ENCODE results near the gene SREK1IP1. TPM values are rescaled to one million over a fixed set of nuclear protein-coding genes. Genes with fewer than 3 reads are reported as not detected.

The SREK1IP1 gene
- total RNA-seq, 1 experiment from 2014 or later, result 40.1 TPM

- TF ChIP-seq, protein P1, sequence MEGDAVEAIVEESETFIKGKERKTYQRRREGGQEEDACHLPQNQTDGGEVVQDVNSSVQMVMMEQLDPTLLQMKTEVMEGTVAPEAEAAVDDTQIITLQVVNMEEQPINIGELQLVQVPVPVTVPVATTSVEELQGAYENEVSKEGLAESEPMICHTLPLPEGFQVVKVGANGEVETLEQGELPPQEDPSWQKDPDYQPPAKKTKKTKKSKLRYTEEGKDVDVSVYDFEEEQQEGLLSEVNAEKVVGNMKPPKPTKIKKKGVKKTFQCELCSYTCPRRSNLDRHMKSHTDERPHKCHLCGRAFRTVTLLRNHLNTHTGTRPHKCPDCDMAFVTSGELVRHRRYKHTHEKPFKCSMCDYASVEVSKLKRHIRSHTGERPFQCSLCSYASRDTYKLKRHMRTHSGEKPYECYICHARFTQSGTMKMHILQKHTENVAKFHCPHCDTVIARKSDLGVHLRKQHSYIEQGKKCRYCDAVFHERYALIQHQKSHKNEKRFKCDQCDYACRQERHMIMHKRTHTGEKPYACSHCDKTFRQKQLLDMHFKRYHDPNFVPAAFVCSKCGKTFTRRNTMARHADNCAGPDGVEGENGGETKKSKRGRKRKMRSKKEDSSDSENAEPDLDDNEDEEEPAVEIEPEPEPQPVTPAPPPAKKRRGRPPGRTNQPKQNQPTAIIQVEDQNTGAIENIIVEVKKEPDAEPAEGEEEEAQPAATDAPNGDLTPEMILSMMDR (IDR thresholded peaks at IDR 0.05; ENCODE audit: unreplicated experiment), result no peak
- Mint-ChIP-seq H3K27me3 (ENCODE audit: insufficient read depth, unreplicated experiment) (no peaks in the 10 kb centered on the region), H3K9me3 (ENCODE audit: unreplicated experiment) (no peaks in the 10 kb centered on the region), H3K27ac (ENCODE audit: low read depth, unreplicated experiment) (no peak overlapping the region), H3K4me1 (ENCODE audit: insufficient read depth, unreplicated experiment) (no peaks in the 10 kb centered on the region), H3K36me3 (ENCODE audit: insufficient read depth, unreplicated experiment) (peaks cover 6% of the 10 kb centered on the region), H3K4me3 (ENCODE audit: unreplicated experiment) (no peak overlapping the region)
- no TSS peak for BruUV-seq (replicated peaks)
- ChIA-PET CTCF (interaction anchor here (0.6 to 1.0 kb wide), 2 partner anchors 11 to 134 kb away, joined by 3 read pairs; no protein-coding TSS in a partner anchor), POLR2A (no interaction called here)
- no peak for DNase-seq (ENCODE audit: unreplicated experiment)
- intact Hi-C loops (cut with micrococcal nuclease), result no loop called here
Measured at GRCh38 chr5:64796301-64796700, 27.8 kb upstream of the SREK1IP1 start.

- ChIA-PET POLR2A (no interaction called here), CTCF (no interaction called here)
- TF ChIP-seq, protein P1 (IDR thresholded peaks at IDR 0.05; ENCODE audit: unreplicated experiment), result no peak
- H3K4me1 Mint-ChIP-seq (ENCODE audit: insufficient read depth, unreplicated experiment), result peaks cover 4% of the 10 kb centered on the region
- H3K27me3 Mint-ChIP-seq (ENCODE audit: insufficient read depth, unreplicated experiment), result no peaks in the 10 kb centered on the region
- BruUV-seq (replicated peaks), result no TSS peak
- no peaks in the 10 kb centered on the region for H3K9me3 Mint-ChIP-seq (ENCODE audit: unreplicated experiment)
- no peak for DNase-seq (ENCODE audit: unreplicated experiment)
- H3K36me3 Mint-ChIP-seq (ENCODE audit: insufficient read depth, unreplicated experiment), result peaks cover 6% of the 10 kb centered on the region
- intact Hi-C loops (cut with micrococcal nuclease), result no loop called here
- no peak overlapping the region for H3K4me3 Mint-ChIP-seq (ENCODE audit: unreplicated experiment)
- H3K27ac Mint-ChIP-seq (ENCODE audit: low read depth, unreplicated experiment), result no peak overlapping the region
Measured at GRCh38 chr5:64794053-64794770, 25.7 kb upstream of the SREK1IP1 start.

DNA sequence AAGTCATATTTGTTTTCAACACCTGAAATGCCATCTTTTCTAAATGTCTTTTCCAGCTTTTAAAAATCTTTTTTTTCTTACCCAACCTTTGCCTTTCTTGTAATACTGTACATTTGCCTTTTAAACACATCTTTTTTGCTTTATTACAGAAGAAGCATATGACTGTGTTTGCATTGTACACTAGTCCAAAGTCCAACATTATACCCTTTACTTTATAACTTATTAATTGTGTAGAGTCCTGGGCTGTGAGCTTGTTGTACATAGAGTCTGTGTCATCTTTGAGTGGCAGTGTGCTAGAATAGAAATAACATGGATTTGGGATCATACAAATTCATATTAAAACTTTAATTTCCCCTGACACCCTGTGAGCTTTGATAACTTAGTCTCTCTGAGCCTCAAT lies 24.0 kb upstream of the SREK1IP1 start:
- ChIA-PET CTCF (interaction anchor here (0.9 to 1.0 kb wide), 2 partner anchors 10 to 644 kb away, joined by 3 read pairs; no protein-coding TSS in a partner anchor), POLR2A (interaction anchor here (1.0 kb wide), 1 partner anchor 25 kb away, joined by 3 read pairs; no protein-coding TSS in a partner anchor)
- intact Hi-C loops (cut with micrococcal nuclease), result no loop called here
- Mint-ChIP-seq H3K27ac (ENCODE audit: low read depth, unreplicated experiment) (no peak overlapping the region), H3K4me3 (ENCODE audit: unreplicated experiment) (no peak overlapping the region), H3K36me3 (ENCODE audit: insufficient read depth, unreplicated experiment) (peaks cover 12% of the 10 kb centered on the region), H3K9me3 (ENCODE audit: unreplicated experiment) (no peaks in the 10 kb centered on the region), H3K27me3 (ENCODE audit: insufficient read depth, unreplicated experiment) (no peaks in the 10 kb centered on the region), H3K4me1 (ENCODE audit: insufficient read depth, unreplicated experiment) (peaks cover 4% of the 10 kb centered on the region)
- TF ChIP-seq, protein P1 (IDR thresholded peaks at IDR 0.05; ENCODE audit: unreplicated experiment), result no peak
- DNase-seq (ENCODE audit: unreplicated experiment), result no peak
- BruUV-seq (replicated peaks), result no TSS peak

DNA sequence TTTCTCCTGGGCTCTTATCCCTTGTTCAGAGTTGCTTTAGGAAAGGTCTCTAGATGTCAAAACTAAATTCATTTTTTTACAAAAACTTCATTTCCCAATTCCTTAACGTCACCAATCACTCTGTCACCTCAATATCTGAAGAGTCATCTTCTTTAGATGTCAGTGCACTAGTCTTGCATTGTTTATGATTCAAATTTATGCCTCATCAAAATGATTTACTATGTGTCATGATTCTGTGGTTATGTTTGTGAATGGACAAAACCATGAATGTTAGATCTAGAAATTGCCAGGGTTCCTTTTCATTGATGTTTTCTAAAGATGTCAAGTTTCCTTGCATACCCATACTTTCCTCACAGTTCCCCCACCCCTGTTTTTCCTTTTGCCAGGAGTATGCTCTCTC lies 21.7 kb upstream of the SREK1IP1 start:
- no TSS peak for BruUV-seq (replicated peaks)
- DNase-seq (ENCODE audit: unreplicated experiment), result no peak
- TF ChIP-seq, protein P1 (IDR thresholded peaks at IDR 0.05; ENCODE audit: unreplicated experiment), result no peak
- no peaks in the 10 kb centered on the region for H3K27me3 Mint-ChIP-seq (ENCODE audit: insufficient read depth, unreplicated experiment)
- peaks cover 14% of the 10 kb centered on the region for H3K36me3 Mint-ChIP-seq (ENCODE audit: insufficient read depth, unreplicated experiment)
- H3K9me3 Mint-ChIP-seq (ENCODE audit: unreplicated experiment), result no peaks in the 10 kb centered on the region
- CTCF ChIA-PET, result interaction anchor here (1.0 kb wide), 2 partner anchors 13 to 155 kb away, joined by 3 to 6 read pairs; no protein-coding TSS in a partner anchor
- H3K4me3 Mint-ChIP-seq (ENCODE audit: unreplicated experiment), result no peak overlapping the region
- intact Hi-C loops (cut with micrococcal nuclease), result no loop called here
- peaks cover 4% of the 10 kb centered on the region for H3K4me1 Mint-ChIP-seq (ENCODE audit: insufficient read depth, unreplicated experiment)
- no peak overlapping the region for H3K27ac Mint-ChIP-seq (ENCODE audit: low read depth, unreplicated experiment)
- POLR2A ChIA-PET, result no interaction called here

All from MCF 10A (cell line).